GM23338 (cell line): ENCODE data around the gene DET1. TPM values are rescaled to one million over a fixed set of nuclear protein-coding genes. Genes with fewer than 3 reads are reported as not detected.

ENCODE experiments used
- ATAC-seq: fragments of 200-7000 bp; cut with Tn5 transposase; 3 replicates; pipeline ENCODE4 v1.9.1; 2020
- DNase-seq: peaks from one replicate; pipeline ENCODE4 v3.0.0-alpha.2; 2015; ENCODE audit warnings: low spot score
- H2AFZ ChIP-seq: fragments of 200-600 bp; sonication (generic); 2 replicates; pipeline ENCODE4 v1.8.0; 2016; ENCODE audit warnings: antibody characterized with exemption, mild to moderate bottlenecking, moderate library complexity
- H3F3A ChIP-seq: fragments of 200-600 bp; sonication (generic); replicated peaks from 2 replicates; pipeline ENCODE4 v1.8.0; 2017; ENCODE audit warnings: antibody characterized with exemption, mixed run types, low read depth
- H3K27ac ChIP-seq: fragments of 200-600 bp; sonication (generic); 2 replicates; pipeline ENCODE4 v1.6.1; 2016; ENCODE audit warnings: low read depth
- H3K27me3 ChIP-seq: fragments of 200-600 bp; sonication (generic); 2 replicates; pipeline ENCODE4 v1.8.0; 2016; ENCODE audit warnings: mild to moderate bottlenecking, mixed run types, moderate library complexity; ENCODE audit not compliant: insufficient read depth
- H3K36me3 ChIP-seq: fragments of 200-600 bp; sonication (generic); 2 replicates; pipeline ENCODE4 v1.8.0; 2016; ENCODE audit warnings: mild to moderate bottlenecking; ENCODE audit not compliant: insufficient read depth
- H3K4me1 ChIP-seq: fragments of 200-600 bp; sonication (generic); 2 replicates; pipeline ENCODE4 v1.8.0; 2016; ENCODE audit warnings: mild to moderate bottlenecking, moderate library complexity; ENCODE audit not compliant: insufficient read depth
- H3K4me2 ChIP-seq: fragments of 200-600 bp; sonication (generic); 2 replicates; pipeline ENCODE4 v1.7.1; 2017; ENCODE audit warnings: mixed run types
- H3K4me3 ChIP-seq: fragments of 200-600 bp; sonication (generic); 2 replicates; pipeline ENCODE4 v1.6.1; 2016; ENCODE audit warnings: mixed run types
- H3K79me2 ChIP-seq: fragments of 200-600 bp; sonication (generic); replicated peaks from 2 replicates; pipeline ENCODE4 v1.8.0; 2017; ENCODE audit warnings: mild to moderate bottlenecking; ENCODE audit not compliant: insufficient read depth
- H3K9me2 ChIP-seq: fragments of 200-600 bp; sonication (generic); 2 replicates; pipeline ENCODE4 v1.8.0; 2017; ENCODE audit not compliant: insufficient read depth
- H4K20me1 ChIP-seq: fragments of 200-600 bp; sonication (generic); replicated peaks from 2 replicates; pipeline ENCODE4 v1.8.0; 2017; ENCODE audit warnings: mild to moderate bottlenecking; ENCODE audit not compliant: insufficient read depth
- H3K27ac Mint-ChIP-seq: 2 replicates; pipeline ENCODE4 v1.8.0; 2020; ENCODE audit warnings: inconsistent platforms, mild to moderate bottlenecking, moderate library complexity, mixed read lengths
- H3K27me3 Mint-ChIP-seq: 3 replicates; pipeline ENCODE4 v1.8.0; 2022; ENCODE audit warnings: low read depth, mild to moderate bottlenecking, moderate library complexity, mixed read lengths, inconsistent platforms; ENCODE audit not compliant: insufficient read depth, poor library complexity
- H3K36me3 Mint-ChIP-seq: 3 replicates; pipeline ENCODE4 v1.8.0; 2021; ENCODE audit warnings: low read depth, mild to moderate bottlenecking, inconsistent platforms, moderate library complexity, mixed read lengths
- H3K4me1 Mint-ChIP-seq: 3 replicates; pipeline ENCODE4 v1.8.0; 2020; ENCODE audit warnings: mild to moderate bottlenecking, inconsistent platforms, mixed read lengths
- H3K4me3 Mint-ChIP-seq: 3 replicates; pipeline ENCODE4 v1.8.0; 2021; ENCODE audit warnings: moderate library complexity, mild to moderate bottlenecking, inconsistent platforms, mixed read lengths
- H3K9me3 Mint-ChIP-seq: 3 replicates; pipeline ENCODE4 v1.8.0; 2020; ENCODE audit warnings: moderate library complexity, mild to moderate bottlenecking, inconsistent platforms, mixed read lengths
- EZH2 ChIP-seq: fragments of 200-600 bp; sonication (generic); IDR thresholded peaks from one replicate; pipeline ENCODE4 v1.8.0; 2017; ENCODE audit warnings: antibody characterized with exemption, mild to moderate bottlenecking, low read depth; ENCODE audit not compliant: unreplicated experiment
- EZH2phosphoT487 ChIP-seq: fragments of 200-600 bp; sonication (generic); IDR thresholded peaks from one replicate; pipeline ENCODE4 v1.8.1; 2018; ENCODE audit warnings: antibody characterized with exemption; ENCODE audit not compliant: unreplicated experiment
- JUNB ChIP-seq: IDR thresholded peaks from one replicate; pipeline ENCODE4 v1.6.1; 2016; ENCODE audit warnings: antibody characterized with exemption; ENCODE audit not compliant: unreplicated experiment
- STAT1 ChIP-seq: IDR thresholded peaks from one replicate; pipeline ENCODE4 v1.6.1; 2016; ENCODE audit warnings: antibody characterized with exemption; ENCODE audit not compliant: unreplicated experiment
- ZNF114 ChIP-seq: fragments of 250-450 bp; sonication (Bioruptor Pico); IDR thresholded peaks from 2 replicates; pipeline ENCODE4 v1.5.0; 2020; ENCODE audit warnings: mild to moderate bottlenecking, moderate library complexity
- ZNF331 ChIP-seq: fragments of 250-450 bp; sonication (Bioruptor Pico); IDR thresholded peaks from 2 replicates; pipeline ENCODE4 v1.5.0; 2020; ENCODE audit warnings: low read depth, mild to moderate bottlenecking, moderate library complexity
- polyA plus RNA-seq: library from polyadenylated mRNA; unstranded; fragments of >200 nt; fragmentation: Nextera tagmentation; extraction: Ambion mirVana; gene quantifications from 2 replicates; pipeline ENCODE4 v1.2.1, GENCODE V29; 2016
- total RNA-seq: library from RNA; depleted of rRNA; stranded (reverse); fragments of >200 nt; shearing (Covaris generic); gene quantifications from 2 replicates; pipeline ENCODE4 v1.2.3, GENCODE V29; 2014
- TF ChIP-seq, protein P1 (sequence below): IDR thresholded peaks from 2 replicates; pipeline ENCODE4 v1.6.1; 2016; ENCODE audit warnings: antibody characterized with exemption
- TF ChIP-seq, protein P2 (sequence below): fragments of 250-450 bp; sonication (Bioruptor Pico); IDR thresholded peaks from 2 replicates; pipeline ENCODE4 v1.5.0; 2020; ENCODE audit warnings: mild to moderate bottlenecking, moderate library complexity
- TF ChIP-seq, protein P3 (sequence below): IDR thresholded peaks from one replicate; pipeline ENCODE4 v1.6.1; 2018; ENCODE audit warnings: antibody characterized with exemption; ENCODE audit not compliant: unreplicated experiment
- TF ChIP-seq, protein P4 (sequence below), 2 experiments: fragments of 200-600 bp in 1 of 2; sonication (generic) in 1 of 2; conservative IDR thresholded peaks; 2 replicates each; pipeline versions ENCODE4 v1.5.1 to v1.6.1; 2016 to 2017; ENCODE audit warnings: antibody characterized with exemption in 2 of 2, low read depth in 2 of 2, mild to moderate bottlenecking in 2 of 2, moderate library complexity in 1 of 2

The DET1 gene
- total and polyA plus RNA-seq, 2 experiments from 2014 or later: 4.2 to 8.6 TPM

GRCh38 chr15:88463870-88464532 lies 82.5 kb downstream of the DET1 start:
- H3K36me3 Mint-ChIP-seq: peaks cover 44% of the 10 kb centered on the region
- TF ChIP-seq EZH2: no peak
- TF ChIP-seq EZH2phosphoT487: no peak
- no peak for TF ChIP-seq JUNB
- TF ChIP-seq, protein P1, sequence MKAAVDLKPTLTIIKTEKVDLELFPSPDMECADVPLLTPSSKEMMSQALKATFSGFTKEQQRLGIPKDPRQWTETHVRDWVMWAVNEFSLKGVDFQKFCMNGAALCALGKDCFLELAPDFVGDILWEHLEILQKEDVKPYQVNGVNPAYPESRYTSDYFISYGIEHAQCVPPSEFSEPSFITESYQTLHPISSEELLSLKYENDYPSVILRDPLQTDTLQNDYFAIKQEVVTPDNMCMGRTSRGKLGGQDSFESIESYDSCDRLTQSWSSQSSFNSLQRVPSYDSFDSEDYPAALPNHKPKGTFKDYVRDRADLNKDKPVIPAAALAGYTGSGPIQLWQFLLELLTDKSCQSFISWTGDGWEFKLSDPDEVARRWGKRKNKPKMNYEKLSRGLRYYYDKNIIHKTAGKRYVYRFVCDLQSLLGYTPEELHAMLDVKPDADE: no peak
- no peak for TF ChIP-seq STAT1
- no peak for TF ChIP-seq ZNF331 (CRISPR knock-in tag)
- TF ChIP-seq, protein P2, sequence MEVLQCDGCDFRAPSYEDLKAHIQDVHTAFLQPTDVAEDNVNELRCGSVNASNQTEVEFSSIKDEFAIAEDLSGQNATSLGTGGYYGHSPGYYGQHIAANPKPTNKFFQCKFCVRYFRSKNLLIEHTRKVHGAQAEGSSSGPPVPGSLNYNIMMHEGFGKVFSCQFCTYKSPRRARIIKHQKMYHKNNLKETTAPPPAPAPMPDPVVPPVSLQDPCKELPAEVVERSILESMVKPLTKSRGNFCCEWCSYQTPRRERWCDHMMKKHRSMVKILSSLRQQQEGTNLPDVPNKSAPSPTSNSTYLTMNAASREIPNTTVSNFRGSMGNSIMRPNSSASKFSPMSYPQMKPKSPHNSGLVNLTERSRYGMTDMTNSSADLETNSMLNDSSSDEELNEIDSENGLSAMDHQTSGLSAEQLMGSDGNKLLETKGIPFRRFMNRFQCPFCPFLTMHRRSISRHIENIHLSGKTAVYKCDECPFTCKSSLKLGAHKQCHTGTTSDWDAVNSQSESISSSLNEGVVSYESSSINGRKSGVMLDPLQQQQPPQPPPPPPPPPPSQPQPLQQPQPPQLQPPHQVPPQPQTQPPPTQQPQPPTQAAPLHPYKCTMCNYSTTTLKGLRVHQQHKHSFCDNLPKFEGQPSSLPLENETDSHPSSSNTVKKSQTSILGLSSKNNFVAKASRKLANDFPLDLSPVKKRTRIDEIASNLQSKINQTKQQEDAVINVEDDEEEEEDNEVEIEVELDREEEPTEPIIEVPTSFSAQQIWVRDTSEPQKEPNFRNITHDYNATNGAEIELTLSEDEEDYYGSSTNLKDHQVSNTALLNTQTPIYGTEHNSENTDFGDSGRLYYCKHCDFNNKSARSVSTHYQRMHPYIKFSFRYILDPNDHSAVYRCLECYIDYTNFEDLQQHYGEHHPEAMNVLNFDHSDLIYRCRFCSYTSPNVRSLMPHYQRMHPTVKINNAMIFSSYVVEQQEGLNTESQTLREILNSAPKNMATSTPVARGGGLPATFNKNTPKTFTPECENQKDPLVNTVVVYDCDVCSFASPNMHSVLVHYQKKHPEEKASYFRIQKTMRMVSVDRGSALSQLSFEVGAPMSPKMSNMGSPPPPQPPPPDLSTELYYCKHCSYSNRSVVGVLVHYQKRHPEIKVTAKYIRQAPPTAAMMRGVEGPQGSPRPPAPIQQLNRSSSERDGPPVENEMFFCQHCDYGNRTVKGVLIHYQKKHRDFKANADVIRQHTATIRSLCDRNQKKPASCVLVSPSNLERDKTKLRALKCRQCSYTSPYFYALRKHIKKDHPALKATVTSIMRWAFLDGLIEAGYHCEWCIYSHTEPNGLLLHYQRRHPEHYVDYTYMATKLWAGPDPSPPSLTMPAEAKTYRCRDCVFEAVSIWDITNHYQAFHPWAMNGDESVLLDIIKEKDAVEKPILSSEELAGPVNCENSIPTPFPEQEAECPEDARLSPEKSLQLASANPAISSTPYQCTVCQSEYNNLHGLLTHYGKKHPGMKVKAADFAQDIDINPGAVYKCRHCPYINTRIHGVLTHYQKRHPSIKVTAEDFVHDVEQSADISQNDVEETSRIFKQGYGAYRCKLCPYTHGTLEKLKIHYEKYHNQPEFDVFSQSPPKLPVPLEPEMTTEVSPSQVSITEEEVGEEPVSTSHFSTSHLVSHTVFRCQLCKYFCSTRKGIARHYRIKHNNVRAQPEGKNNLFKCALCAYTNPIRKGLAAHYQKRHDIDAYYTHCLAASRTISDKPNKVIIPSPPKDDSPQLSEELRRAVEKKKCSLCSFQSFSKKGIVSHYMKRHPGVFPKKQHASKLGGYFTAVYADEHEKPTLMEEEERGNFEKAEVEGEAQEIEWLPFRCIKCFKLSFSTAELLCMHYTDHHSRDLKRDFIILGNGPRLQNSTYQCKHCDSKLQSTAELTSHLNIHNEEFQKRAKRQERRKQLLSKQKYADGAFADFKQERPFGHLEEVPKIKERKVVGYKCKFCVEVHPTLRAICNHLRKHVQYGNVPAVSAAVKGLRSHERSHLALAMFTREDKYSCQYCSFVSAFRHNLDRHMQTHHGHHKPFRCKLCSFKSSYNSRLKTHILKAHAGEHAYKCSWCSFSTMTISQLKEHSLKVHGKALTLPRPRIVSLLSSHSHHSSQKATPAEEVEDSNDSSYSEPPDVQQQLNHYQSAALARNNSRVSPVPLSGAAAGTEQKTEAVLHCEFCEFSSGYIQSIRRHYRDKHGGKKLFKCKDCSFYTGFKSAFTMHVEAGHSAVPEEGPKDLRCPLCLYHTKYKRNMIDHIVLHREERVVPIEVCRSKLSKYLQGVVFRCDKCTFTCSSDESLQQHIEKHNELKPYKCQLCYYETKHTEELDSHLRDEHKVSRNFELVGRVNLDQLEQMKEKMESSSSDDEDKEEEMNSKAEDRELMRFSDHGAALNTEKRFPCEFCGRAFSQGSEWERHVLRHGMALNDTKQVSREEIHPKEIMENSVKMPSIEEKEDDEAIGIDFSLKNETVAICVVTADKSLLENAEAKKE: no peak
- TF ChIP-seq, protein P3, sequence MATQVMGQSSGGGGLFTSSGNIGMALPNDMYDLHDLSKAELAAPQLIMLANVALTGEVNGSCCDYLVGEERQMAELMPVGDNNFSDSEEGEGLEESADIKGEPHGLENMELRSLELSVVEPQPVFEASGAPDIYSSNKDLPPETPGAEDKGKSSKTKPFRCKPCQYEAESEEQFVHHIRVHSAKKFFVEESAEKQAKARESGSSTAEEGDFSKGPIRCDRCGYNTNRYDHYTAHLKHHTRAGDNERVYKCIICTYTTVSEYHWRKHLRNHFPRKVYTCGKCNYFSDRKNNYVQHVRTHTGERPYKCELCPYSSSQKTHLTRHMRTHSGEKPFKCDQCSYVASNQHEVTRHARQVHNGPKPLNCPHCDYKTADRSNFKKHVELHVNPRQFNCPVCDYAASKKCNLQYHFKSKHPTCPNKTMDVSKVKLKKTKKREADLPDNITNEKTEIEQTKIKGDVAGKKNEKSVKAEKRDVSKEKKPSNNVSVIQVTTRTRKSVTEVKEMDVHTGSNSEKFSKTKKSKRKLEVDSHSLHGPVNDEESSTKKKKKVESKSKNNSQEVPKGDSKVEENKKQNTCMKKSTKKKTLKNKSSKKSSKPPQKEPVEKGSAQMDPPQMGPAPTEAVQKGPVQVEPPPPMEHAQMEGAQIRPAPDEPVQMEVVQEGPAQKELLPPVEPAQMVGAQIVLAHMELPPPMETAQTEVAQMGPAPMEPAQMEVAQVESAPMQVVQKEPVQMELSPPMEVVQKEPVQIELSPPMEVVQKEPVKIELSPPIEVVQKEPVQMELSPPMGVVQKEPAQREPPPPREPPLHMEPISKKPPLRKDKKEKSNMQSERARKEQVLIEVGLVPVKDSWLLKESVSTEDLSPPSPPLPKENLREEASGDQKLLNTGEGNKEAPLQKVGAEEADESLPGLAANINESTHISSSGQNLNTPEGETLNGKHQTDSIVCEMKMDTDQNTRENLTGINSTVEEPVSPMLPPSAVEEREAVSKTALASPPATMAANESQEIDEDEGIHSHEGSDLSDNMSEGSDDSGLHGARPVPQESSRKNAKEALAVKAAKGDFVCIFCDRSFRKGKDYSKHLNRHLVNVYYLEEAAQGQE: no peak
- TF ChIP-seq, protein P4, sequence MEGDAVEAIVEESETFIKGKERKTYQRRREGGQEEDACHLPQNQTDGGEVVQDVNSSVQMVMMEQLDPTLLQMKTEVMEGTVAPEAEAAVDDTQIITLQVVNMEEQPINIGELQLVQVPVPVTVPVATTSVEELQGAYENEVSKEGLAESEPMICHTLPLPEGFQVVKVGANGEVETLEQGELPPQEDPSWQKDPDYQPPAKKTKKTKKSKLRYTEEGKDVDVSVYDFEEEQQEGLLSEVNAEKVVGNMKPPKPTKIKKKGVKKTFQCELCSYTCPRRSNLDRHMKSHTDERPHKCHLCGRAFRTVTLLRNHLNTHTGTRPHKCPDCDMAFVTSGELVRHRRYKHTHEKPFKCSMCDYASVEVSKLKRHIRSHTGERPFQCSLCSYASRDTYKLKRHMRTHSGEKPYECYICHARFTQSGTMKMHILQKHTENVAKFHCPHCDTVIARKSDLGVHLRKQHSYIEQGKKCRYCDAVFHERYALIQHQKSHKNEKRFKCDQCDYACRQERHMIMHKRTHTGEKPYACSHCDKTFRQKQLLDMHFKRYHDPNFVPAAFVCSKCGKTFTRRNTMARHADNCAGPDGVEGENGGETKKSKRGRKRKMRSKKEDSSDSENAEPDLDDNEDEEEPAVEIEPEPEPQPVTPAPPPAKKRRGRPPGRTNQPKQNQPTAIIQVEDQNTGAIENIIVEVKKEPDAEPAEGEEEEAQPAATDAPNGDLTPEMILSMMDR (conservative IDR thresholded peaks at IDR 0.05; ENCODE audit: low read depth in 2 of 2): no peak
- TF ChIP-seq ZNF114 (CRISPR knock-in tag): no peak
- H3K79me2 ChIP-seq: peaks cover 33% of the 10 kb centered on the region

More at GRCh38 chr15:88463870-88464532, 82.5 kb downstream of the DET1 start:
- no peaks in the 10 kb centered on the region; the same call in 2 of the 3 replicates for H3K9me3 Mint-ChIP-seq
- DNase-seq (no peak), ATAC-seq (no peak)
- H3K27ac ChIP-seq: no peak overlapping the region
- H3K27me3 ChIP-seq: no peaks in the 10 kb centered on the region
- no peaks in the 10 kb centered on the region for H3K9me2 ChIP-seq
- H4K20me1 ChIP-seq: peaks cover 6% of the 10 kb centered on the region; the same call in 1 of the 2 replicates
- no peak overlapping the region for H3K4me3 ChIP-seq
- H3K4me3 Mint-ChIP-seq: no peak overlapping the region
- H3F3A ChIP-seq: no peaks in the 10 kb centered on the region
- no peak overlapping the region for H2AFZ ChIP-seq
- peaks cover 9% of the 10 kb centered on the region; the same call in 1 of the 2 replicates for H3K4me1 ChIP-seq
- peaks cover 35% of the 10 kb centered on the region for H3K36me3 ChIP-seq
- no peak overlapping the region for H3K4me2 ChIP-seq
- H3K4me1 Mint-ChIP-seq: peaks cover 14% of the 10 kb centered on the region; the same call in 2 of the 3 replicates
- peaks cover 6% of the 10 kb centered on the region for H3K27me3 Mint-ChIP-seq
- no peak overlapping the region for H3K27ac Mint-ChIP-seq
